Neural cell (in vitro differentiated cells): ENCODE data around the gene KLHDC7B. TPM values are rescaled to one million over a fixed set of nuclear protein-coding genes. Genes with fewer than 3 reads are reported as not detected.

Experiments used
- H2AFZ ChIP-seq: fragments of 200-600, 300-800 bp; sonication (generic), shearing (Covaris generic); 2 replicates; pipeline ENCODE4 v1.6.0; 2014; ENCODE audit warnings: low read depth, mild to moderate bottlenecking, antibody characterized with exemption, low read length, moderate library complexity
- H3F3A ChIP-seq: fragments of 200-600 bp; shearing (Covaris generic); 2 replicates; pipeline ENCODE4 v1.6.1; 2016; ENCODE audit warnings: mild to moderate bottlenecking, moderate library complexity, mixed read lengths, antibody characterized with exemption, low read length; ENCODE audit not compliant: insufficient read depth, poor library complexity, severe bottlenecking
- H3K27ac ChIP-seq: fragments of 200-600, 300-800 bp; sonication (generic), shearing (Covaris generic); 2 replicates; pipeline ENCODE4 v1.5.1; 2014; ENCODE audit warnings: mild to moderate bottlenecking, low read length, moderate library complexity
- H3K27me3 ChIP-seq: fragments of 300-800, 200-600 bp; sonication (generic), shearing (Covaris generic); 2 replicates; pipeline ENCODE4 v1.6.0; 2014; ENCODE audit warnings: mild to moderate bottlenecking, low read depth, low read length, moderate library complexity; ENCODE audit not compliant: insufficient read depth
- H3K36me3 ChIP-seq: fragments of 300-800, 200-600 bp; sonication (generic), shearing (Covaris generic); 2 replicates; pipeline ENCODE4 v1.5.1; 2014; ENCODE audit warnings: mild to moderate bottlenecking, antibody characterized with exemption, low read length, moderate library complexity; ENCODE audit not compliant: insufficient read depth
- H3K4me2 ChIP-seq: fragments of 300-800, 200-600 bp; sonication (generic), shearing (Covaris generic); 2 replicates; pipeline ENCODE4 v1.6.0; 2014; ENCODE audit warnings: mild to moderate bottlenecking, low read length
- H3K4me3 ChIP-seq: fragments of 300-800, 200-600 bp; sonication (generic), shearing (Covaris generic); 2 replicates; pipeline ENCODE4 v1.5.1; 2014; ENCODE audit warnings: mild to moderate bottlenecking, low read length, moderate library complexity
- H3K79me2 ChIP-seq: fragments of 200-600 bp; shearing (Covaris generic); replicated peaks from 2 replicates; pipeline ENCODE4 v1.6.0; 2014; ENCODE audit warnings: mild to moderate bottlenecking, low read length, moderate library complexity; ENCODE audit not compliant: insufficient read depth
- H3K9ac ChIP-seq: fragments of 300-800, 200-600 bp; sonication (generic), shearing (Covaris generic); 2 replicates; pipeline ENCODE4 v1.6.1; 2016; ENCODE audit warnings: mild to moderate bottlenecking, low read length, mixed read lengths
- H3K9me2 ChIP-seq: fragments of 200-600 bp; shearing (Covaris generic); 2 replicates; pipeline ENCODE4 v1.6.1; 2016; ENCODE audit warnings: mild to moderate bottlenecking, low read length, mixed read lengths; ENCODE audit not compliant: insufficient read depth
- H3K9me3 ChIP-seq: fragments of 200-600, 300-800 bp; sonication (generic), shearing (Covaris generic); 2 replicates; pipeline ENCODE4 v1.6.1; 2016; ENCODE audit warnings: mild to moderate bottlenecking, mixed run types, low read length, moderate library complexity, mixed read lengths
- H4K20me1 ChIP-seq: fragments of 200-600 bp; shearing (Covaris generic); 2 replicates; pipeline ENCODE4 v1.6.1; 2016; ENCODE audit warnings: mild to moderate bottlenecking, mixed run types; ENCODE audit not compliant: insufficient read depth
- CTCF ChIP-seq: fragments of 450-650 bp; IDR thresholded peaks from 2 replicates; pipeline ENCODE4 v1.5.1; 2014; ENCODE audit warnings: antibody characterized with exemption, mild to moderate bottlenecking, moderate library complexity; ENCODE audit not compliant: poor library complexity, severe bottlenecking
- EP300 ChIP-seq: fragments of 450-650 bp; conservative IDR thresholded peaks from 2 replicates; pipeline ENCODE4 v1.6.1; 2014; ENCODE audit warnings: antibody characterized with exemption, mild to moderate bottlenecking, moderate library complexity; ENCODE audit not compliant: poor library complexity, severe bottlenecking
- EZH2 ChIP-seq: fragments of 200-600, 300-800 bp; shearing (Covaris generic), sonication (generic); IDR thresholded peaks from 2 replicates; pipeline ENCODE4 v1.6.1; 2014; ENCODE audit warnings: antibody characterized with exemption, low read length, borderline replicate concordance, mild to moderate bottlenecking; ENCODE audit not compliant: insufficient read depth, poor library complexity, severe bottlenecking
- MXI1 ChIP-seq: fragments of 450-650 bp; conservative IDR thresholded peaks from 2 replicates; pipeline ENCODE4 v1.6.1; 2014; ENCODE audit warnings: antibody characterized with exemption, mild to moderate bottlenecking; ENCODE audit not compliant: poor library complexity, severe bottlenecking
- POLR2AphosphoS5 ChIP-seq: IDR thresholded peaks from 2 replicates; pipeline ENCODE4 v1.6.1; 2012
- RAD21 ChIP-seq: fragments of 450-650 bp; conservative IDR thresholded peaks from 2 replicates; pipeline ENCODE4 v1.6.1; 2014; ENCODE audit warnings: antibody characterized with exemption, mild to moderate bottlenecking, moderate library complexity
- REST ChIP-seq: IDR thresholded peaks from 2 replicates; pipeline ENCODE4 v1.6.1; 2012; ENCODE audit warnings: borderline replicate concordance
- SMC3 ChIP-seq: fragments of 450-650 bp; conservative IDR thresholded peaks from 2 replicates; pipeline ENCODE4 v1.6.1; 2014; ENCODE audit warnings: antibody characterized with exemption, mild to moderate bottlenecking, moderate library complexity; ENCODE audit not compliant: poor library complexity
- TAF1 ChIP-seq: IDR thresholded peaks from 2 replicates; pipeline ENCODE4 v1.6.1; 2012; ENCODE audit warnings: low read depth
- polyA plus RNA-seq: library from polyadenylated mRNA; depleted of rRNA; stranded (reverse); fragments of >200 nt; gene quantifications from 2 replicates; pipeline ENCODE4 v1.2.3, GENCODE V29; 2014

The KLHDC7B gene
- polyA plus RNA-seq, 1 donor from 2014 or later = not detected

GRCh38 chr22:50498322-50498890, 47.3 kb upstream of the KLHDC7B start:
- no peaks in the 10 kb centered on the region for H4K20me1 ChIP-seq
- no peak overlapping the region for H2AFZ ChIP-seq
- no peak for TF ChIP-seq TAF1
- peak; percentile 28 for TF ChIP-seq CTCF
- TF ChIP-seq RAD21 = no peak
- H3K4me3 ChIP-seq = no peak overlapping the region
- no peaks in the 10 kb centered on the region for H3K9me3 ChIP-seq
- H3K27ac ChIP-seq = no peak overlapping the region
- H3K36me3 ChIP-seq = no peaks in the 10 kb centered on the region
- H3K9ac ChIP-seq = no peak overlapping the region
- H3K4me2 ChIP-seq = no peak overlapping the region
- no peaks in the 10 kb centered on the region for H3F3A ChIP-seq
- no peaks in the 10 kb centered on the region for H3K9me2 ChIP-seq
- no peaks in the 10 kb centered on the region for H3K27me3 ChIP-seq
- H3K79me2 ChIP-seq = no peaks in the 10 kb centered on the region

GRCh38 chr22:50500452-50500851, 45.2 kb upstream of the KLHDC7B start:
- Histone ChIP-seq H2AFZ (no peak overlapping the region), H3K4me2 (no peak overlapping the region), H3K9me2 (no peaks in the 10 kb centered on the region)

More at GRCh38 chr22:50500452-50500851, 45.2 kb upstream of the KLHDC7B start:
- Histone ChIP-seq H3K27me3 (no peaks in the 10 kb centered on the region), H3K79me2 (no peaks in the 10 kb centered on the region), H3K27ac (no peak overlapping the region), H3K36me3 (no peaks in the 10 kb centered on the region), H3K9me3 (no peaks in the 10 kb centered on the region), H3K9ac (no peak overlapping the region), H3F3A (no peaks in the 10 kb centered on the region), H4K20me1 (no peaks in the 10 kb centered on the region), H3K4me3 (no peak overlapping the region)
- TF ChIP-seq SMC3 (no peak), POLR2AphosphoS5 (no peak), CTCF (no peak), RAD21 (no peak), REST (no peak), EZH2 (no peak), EP300 (no peak), TAF1 (no peak), MXI1 (no peak)
